Ascending aorta (tissue), 2 donors: ENCODE results near the gene EXOC4. TPM values are rescaled to one million over a fixed set of nuclear protein-coding genes. Genes with fewer than 3 reads are reported as not detected.

Source experiments
- DNase-seq, 2 donors: peaks; one replicate each; pipeline ENCODE4 v3.0.0-alpha.2; 2019; ENCODE audit warnings: low spot score in 2 of 2
- H3K27ac ChIP-seq, 2 donors: fragments of 200-600 bp; sonication (generic); one replicate each; pipeline ENCODE4 v1.5.1; 2016 to 2017; ENCODE audit warnings: mild to moderate bottlenecking in 1 of 2
- H3K27me3 ChIP-seq: fragments of 200-600 bp; sonication (generic); one replicate; pipeline ENCODE4 v1.5.1; 2017
- H3K36me3 ChIP-seq, 2 donors: fragments of 200-600 bp; sonication (generic); one replicate each; pipeline ENCODE4 v1.5.1; 2016
- H3K4me1 ChIP-seq, 2 donors: fragments of 200-600 bp; sonication (generic); one replicate each; pipeline ENCODE4 v1.5.1; 2016 to 2017; ENCODE audit warnings: mild to moderate bottlenecking in 1 of 2
- H3K4me3 ChIP-seq, 2 donors: fragments of 200-600 bp; sonication (generic); one replicate each; pipeline ENCODE4 v1.5.1; 2016 to 2017; ENCODE audit warnings: mild to moderate bottlenecking in 1 of 2
- H3K9me3 ChIP-seq, 2 donors: fragments of 200-600 bp; sonication (generic); one replicate each; pipeline ENCODE4 v1.5.1; 2016
- intact Hi-C: fragments of 100-400 bp; cut with DNase I; formaldehyde crosslinking; loops from one replicate; pipeline ENCODE4 v1.15.1; 2023
- total RNA-seq: library from RNA; depleted of rRNA; stranded (reverse); fragments of >200 nt; gene quantifications from one replicate; pipeline ENCODE4 v1.1.0, GENCODE V29; 2016
- TF ChIP-seq, protein P1 (sequence below), 3 experiments: fragments of 200-600 bp in 2 of 3; fragments of 450-650 bp in 1 of 3; sonication (generic) in 2 of 3; IDR thresholded peaks; one replicate each; pipeline ENCODE4 v1.5.1; 2016 to 2019; ENCODE audit warnings: antibody characterized with exemption in 3 of 3, mild to moderate bottlenecking in 1 of 3, moderate library complexity in 1 of 3

EXOC4 gene
- total RNA-seq, 1 donor from 2014 or later = 27.1 TPM

DNA sequence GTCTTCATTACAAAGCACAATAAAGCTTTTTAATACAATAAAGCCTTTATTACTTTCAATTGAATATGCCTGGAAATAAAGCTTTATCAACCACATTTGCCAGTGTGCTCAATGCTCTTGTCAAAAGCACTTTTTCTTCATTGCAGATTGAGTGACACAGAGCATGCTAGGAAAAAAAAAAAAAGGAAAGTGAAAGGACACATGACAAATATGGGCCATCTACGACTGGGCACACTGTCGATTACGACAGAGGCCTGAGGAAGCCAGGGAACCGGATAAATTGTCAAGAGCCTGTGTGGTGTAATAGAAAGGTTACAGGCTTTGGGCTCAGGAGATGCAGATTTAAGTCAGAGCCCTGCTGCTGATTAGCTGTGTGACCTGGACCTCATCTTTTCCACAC lies 789.4 kb downstream of the EXOC4 start:
- no peaks in the 10 kb centered on the region for H3K4me1 ChIP-seq
- no peaks in the 10 kb centered on the region for H3K9me3 ChIP-seq
- no peaks in the 10 kb centered on the region for H3K36me3 ChIP-seq
- TF ChIP-seq, protein P1, sequence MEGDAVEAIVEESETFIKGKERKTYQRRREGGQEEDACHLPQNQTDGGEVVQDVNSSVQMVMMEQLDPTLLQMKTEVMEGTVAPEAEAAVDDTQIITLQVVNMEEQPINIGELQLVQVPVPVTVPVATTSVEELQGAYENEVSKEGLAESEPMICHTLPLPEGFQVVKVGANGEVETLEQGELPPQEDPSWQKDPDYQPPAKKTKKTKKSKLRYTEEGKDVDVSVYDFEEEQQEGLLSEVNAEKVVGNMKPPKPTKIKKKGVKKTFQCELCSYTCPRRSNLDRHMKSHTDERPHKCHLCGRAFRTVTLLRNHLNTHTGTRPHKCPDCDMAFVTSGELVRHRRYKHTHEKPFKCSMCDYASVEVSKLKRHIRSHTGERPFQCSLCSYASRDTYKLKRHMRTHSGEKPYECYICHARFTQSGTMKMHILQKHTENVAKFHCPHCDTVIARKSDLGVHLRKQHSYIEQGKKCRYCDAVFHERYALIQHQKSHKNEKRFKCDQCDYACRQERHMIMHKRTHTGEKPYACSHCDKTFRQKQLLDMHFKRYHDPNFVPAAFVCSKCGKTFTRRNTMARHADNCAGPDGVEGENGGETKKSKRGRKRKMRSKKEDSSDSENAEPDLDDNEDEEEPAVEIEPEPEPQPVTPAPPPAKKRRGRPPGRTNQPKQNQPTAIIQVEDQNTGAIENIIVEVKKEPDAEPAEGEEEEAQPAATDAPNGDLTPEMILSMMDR (IDR thresholded peaks at IDR 0.05) = no peak
- intact Hi-C loops = no loop called here
- no peaks in the 10 kb centered on the region for H3K27me3 ChIP-seq
- H3K27ac ChIP-seq = no peak overlapping the region
- DNase-seq = no peak
- no peak overlapping the region for H3K4me3 ChIP-seq

DNA sequence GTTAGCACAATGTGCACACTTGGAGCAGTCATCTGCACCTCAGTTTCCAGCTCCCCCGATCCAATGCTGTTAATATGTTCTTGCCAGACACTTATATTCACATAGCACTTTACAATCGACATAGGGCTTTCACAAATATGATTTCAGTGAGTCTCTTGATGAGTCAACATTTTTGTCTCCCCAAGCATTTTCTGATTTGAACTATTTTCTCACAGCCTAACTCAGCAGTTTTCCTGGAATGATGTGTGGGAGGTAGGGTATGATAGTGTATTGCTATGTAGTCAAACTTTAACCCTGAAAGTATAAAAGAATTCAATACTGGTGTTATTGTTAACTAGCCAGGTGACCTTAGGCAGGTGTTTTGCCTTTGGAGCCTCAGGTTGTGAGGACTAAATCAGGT lies 791.8 kb downstream of the EXOC4 start:
- Histone ChIP-seq H3K27me3 (no peaks in the 10 kb centered on the region), H3K36me3 (no peaks in the 10 kb centered on the region), H3K9me3 (no peaks in the 10 kb centered on the region), H3K27ac (no peak overlapping the region), H3K4me1 (no peaks in the 10 kb centered on the region), H3K4me3 (no peak overlapping the region)
- TF ChIP-seq, protein P1 (IDR thresholded peaks at IDR 0.05) = no peak
- intact Hi-C loops = no loop called here
- DNase-seq = no peak

DNA sequence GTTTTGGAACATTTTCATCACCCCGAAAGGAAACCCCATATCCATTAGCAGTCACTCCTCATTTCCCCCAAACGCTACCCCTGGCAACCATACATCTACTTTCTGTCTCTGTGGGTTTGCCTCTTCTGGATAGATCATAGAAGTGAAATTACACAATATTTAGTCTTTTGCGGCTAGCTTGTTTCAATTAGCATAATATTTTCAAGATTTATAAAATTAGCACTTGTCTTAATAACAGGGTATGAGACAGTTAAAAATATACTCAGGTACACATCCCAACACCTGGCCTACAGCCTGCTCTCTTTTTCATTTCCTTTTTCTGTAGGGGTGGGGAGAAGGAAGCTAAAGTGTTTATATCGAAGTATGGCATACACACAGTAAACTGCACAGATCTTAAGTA lies 792.8 kb downstream of the EXOC4 start:
- intact Hi-C loops = no loop called here
- H3K27ac ChIP-seq = no peak overlapping the region

DNA sequence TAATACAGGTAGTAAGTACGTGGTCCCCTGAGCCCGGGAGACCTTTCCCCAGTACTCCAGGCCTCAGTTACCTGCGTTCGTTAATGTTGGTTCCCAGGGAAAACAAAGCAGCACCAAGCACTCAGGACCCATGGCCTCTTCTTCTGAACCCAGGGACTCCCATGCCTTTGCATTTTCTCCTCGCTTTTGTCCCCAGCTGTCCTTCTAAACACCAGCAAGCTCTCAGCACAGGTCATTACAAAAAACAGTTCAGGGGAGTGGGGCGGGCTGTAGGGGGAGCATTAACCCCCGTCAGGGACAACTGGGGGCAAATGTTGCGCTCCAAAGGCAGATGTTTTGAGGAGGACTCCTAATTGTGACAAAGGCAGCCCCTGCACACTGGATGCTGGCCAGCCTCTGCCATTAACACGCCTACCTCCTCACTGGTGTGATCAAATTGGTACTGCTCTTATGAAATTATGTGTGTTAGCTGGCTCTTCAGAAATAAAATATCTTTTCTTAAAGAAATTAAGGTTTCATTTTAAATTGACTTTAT lies 793.8 kb downstream of the EXOC4 start:
- Histone ChIP-seq H3K36me3 (no peaks in the 10 kb centered on the region), H3K9me3 (no peaks in the 10 kb centered on the region), H3K27me3 (no peaks in the 10 kb centered on the region), H3K27ac (no peak overlapping the region), H3K4me3 (no peak overlapping the region), H3K4me1 (no peaks in the 10 kb centered on the region)
- intact Hi-C loops = no loop called here
- TF ChIP-seq, protein P1 (IDR thresholded peaks at IDR 0.05) = no peak
- DNase-seq = no peak

More for the DNA sequence above, 792.8 kb downstream of the EXOC4 start:
- no peak for DNase-seq
- Histone ChIP-seq H3K27me3 (no peaks in the 10 kb centered on the region), H3K36me3 (no peaks in the 10 kb centered on the region), H3K4me3 (no peak overlapping the region), H3K4me1 (no peaks in the 10 kb centered on the region), H3K9me3 (no peaks in the 10 kb centered on the region)
- TF ChIP-seq, protein P1 (IDR thresholded peaks at IDR 0.05) = no peak

DNA sequence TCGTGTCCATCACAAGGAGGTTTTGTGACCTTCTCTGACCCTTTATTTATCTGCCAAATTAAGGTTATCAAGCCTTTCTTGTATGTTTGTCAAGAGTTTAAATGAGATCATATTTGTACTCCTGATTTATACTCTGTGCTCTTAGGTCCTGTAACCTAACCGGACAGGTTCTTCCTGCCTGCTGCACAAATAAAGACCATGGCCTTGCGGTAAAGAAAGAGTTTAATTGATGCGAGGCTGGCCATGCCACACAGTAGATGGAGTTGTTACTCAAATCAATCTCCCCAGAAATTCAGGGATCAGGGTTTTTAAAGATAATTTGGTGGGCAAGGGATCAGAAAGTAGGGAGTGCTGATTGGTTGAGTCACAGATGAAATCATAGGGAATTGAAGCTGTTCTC lies 794.8 kb downstream of the EXOC4 start:
- TF ChIP-seq, protein P1 (IDR thresholded peaks at IDR 0.05) = no peak
- no peaks in the 10 kb centered on the region for H3K4me1 ChIP-seq
- no peaks in the 10 kb centered on the region for H3K9me3 ChIP-seq
- H3K27me3 ChIP-seq = no peaks in the 10 kb centered on the region
- intact Hi-C loops = no loop called here
- no peak for DNase-seq
- no peak overlapping the region for H3K27ac ChIP-seq
- H3K36me3 ChIP-seq = no peaks in the 10 kb centered on the region
- H3K4me3 ChIP-seq = no peak overlapping the region

DNA sequence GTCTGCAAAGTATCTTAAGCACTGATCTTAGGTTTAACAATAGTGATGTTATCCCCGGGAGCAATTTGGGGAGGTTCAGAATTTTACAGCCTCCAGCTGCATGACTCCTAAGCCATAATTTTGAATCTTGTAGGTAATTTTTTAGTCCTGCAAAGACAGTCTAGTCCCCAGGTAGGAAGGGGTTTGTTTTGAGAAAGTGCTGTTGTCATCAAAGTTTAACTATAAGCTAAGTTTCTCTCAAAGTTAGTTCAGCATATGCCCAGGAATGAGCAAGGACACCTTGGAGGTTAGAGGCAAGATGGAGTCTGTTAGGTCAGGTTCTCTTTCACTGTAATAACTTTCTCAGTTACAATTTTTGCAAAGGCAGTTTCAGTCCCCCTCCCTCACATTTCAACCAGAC lies 795.3 kb downstream of the EXOC4 start:
- H3K9me3 ChIP-seq = no peaks in the 10 kb centered on the region
- intact Hi-C loops = no loop called here
- TF ChIP-seq, protein P1 (IDR thresholded peaks at IDR 0.05) = no peak
- DNase-seq = no peak
- no peaks in the 10 kb centered on the region for H3K4me1 ChIP-seq
- H3K27me3 ChIP-seq = no peaks in the 10 kb centered on the region
- H3K27ac ChIP-seq = no peak overlapping the region
- H3K36me3 ChIP-seq = no peaks in the 10 kb centered on the region
- no peak overlapping the region for H3K4me3 ChIP-seq
